Lower leg skin (tissue), 3 donors: ENCODE data around the gene ERC1.

Experiments used
- POLR2A ChIP-seq, 2 donors: fragments of 450-650 bp; IDR thresholded peaks; one replicate each; pipeline ENCODE4 v1.6.1; 2016 to 2017; ENCODE audit warnings: antibody characterized with exemption in 2 of 2, mild to moderate bottlenecking in 1 of 2, moderate library complexity in 1 of 2
- TF ChIP-seq, protein P1 (sequence below), 3 donors: fragments of 450-650 bp; IDR thresholded peaks; one replicate each; pipeline ENCODE4 v1.5.1; 2016; ENCODE audit warnings: antibody characterized with exemption in 3 of 3, mild to moderate bottlenecking in 3 of 3, moderate library complexity in 2 of 3

DNA sequence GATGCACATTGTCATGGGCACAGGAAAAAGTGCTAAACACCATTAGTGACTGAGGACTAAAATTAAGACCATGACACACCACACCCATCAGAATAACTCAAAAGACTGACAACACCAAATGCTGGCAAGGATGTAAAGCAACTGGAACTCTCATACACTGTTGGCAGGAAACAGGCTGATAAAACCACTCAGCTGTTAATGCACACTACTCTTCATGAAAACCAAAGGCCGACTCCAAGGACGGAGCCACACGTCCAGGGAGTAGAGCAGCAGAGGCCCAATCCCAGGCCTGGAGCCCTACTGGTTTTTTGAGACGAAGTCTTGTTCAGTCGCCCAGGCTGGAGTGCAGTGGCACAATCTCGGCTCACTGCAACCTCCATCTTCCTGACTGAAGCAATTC is 48.0 kb upstream of the ERC1 start:
- TF ChIP-seq, protein P1, sequence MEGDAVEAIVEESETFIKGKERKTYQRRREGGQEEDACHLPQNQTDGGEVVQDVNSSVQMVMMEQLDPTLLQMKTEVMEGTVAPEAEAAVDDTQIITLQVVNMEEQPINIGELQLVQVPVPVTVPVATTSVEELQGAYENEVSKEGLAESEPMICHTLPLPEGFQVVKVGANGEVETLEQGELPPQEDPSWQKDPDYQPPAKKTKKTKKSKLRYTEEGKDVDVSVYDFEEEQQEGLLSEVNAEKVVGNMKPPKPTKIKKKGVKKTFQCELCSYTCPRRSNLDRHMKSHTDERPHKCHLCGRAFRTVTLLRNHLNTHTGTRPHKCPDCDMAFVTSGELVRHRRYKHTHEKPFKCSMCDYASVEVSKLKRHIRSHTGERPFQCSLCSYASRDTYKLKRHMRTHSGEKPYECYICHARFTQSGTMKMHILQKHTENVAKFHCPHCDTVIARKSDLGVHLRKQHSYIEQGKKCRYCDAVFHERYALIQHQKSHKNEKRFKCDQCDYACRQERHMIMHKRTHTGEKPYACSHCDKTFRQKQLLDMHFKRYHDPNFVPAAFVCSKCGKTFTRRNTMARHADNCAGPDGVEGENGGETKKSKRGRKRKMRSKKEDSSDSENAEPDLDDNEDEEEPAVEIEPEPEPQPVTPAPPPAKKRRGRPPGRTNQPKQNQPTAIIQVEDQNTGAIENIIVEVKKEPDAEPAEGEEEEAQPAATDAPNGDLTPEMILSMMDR (IDR thresholded peaks at IDR 0.05) = no peak
- no peak for TF ChIP-seq POLR2A (IDR thresholded peaks at IDR 0.05)
